HCT116 (cell line): ENCODE measurements around the gene CDK9. TPM values are rescaled to one million over a fixed set of nuclear protein-coding genes. Genes with fewer than 3 reads are reported as not detected.

Experiments
- POLR2AphosphoS5 ChIP-seq: IDR thresholded peaks from 2 replicates; pipeline ENCODE4 v1.6.1; 2011; ENCODE audit warnings: mild to moderate bottlenecking, low read depth, low read length, moderate library complexity
- SP1 ChIP-seq: IDR thresholded peaks from 2 replicates; pipeline ENCODE4 v1.6.1; 2012; ENCODE audit warnings: low read depth
- TCF7L2 ChIP-seq: IDR thresholded peaks from 2 replicates; pipeline ENCODE4 v1.7.0; 2011; ENCODE audit warnings: borderline replicate concordance, inconsistent platforms; ENCODE audit not compliant: insufficient read depth, insufficient read length; ENCODE audit errors: extremely low read depth
- ZFX ChIP-seq: fragments of 450-650 bp; IDR thresholded peaks from 2 replicates; pipeline ENCODE4 v1.6.1; 2017
- total RNA-seq: library from RNA; stranded (reverse); gene quantifications from one replicate; pipeline ENCODE4 v1.2.1, GENCODE V29; 2021; ENCODE audit not compliant: unreplicated experiment
- TF ChIP-seq, protein P1 (sequence below): IDR thresholded peaks from 2 replicates; pipeline ENCODE4 v1.6.1; 2011; ENCODE audit warnings: mild to moderate bottlenecking, low read length, moderate library complexity; ENCODE audit not compliant: insufficient replicate concordance; ENCODE audit errors: extremely low read depth
- TF ChIP-seq, protein P2 (sequence below): IDR thresholded peaks from 2 replicates; pipeline ENCODE4 v1.6.1; 2012; ENCODE audit warnings: low read depth
- TF ChIP-seq, protein P3 (sequence below): IDR thresholded peaks from 2 replicates; pipeline ENCODE4 v1.6.1; 2012

CDK9 gene
- total RNA-seq, 1 experiment from 2014 or later, result 102 TPM

DNA sequence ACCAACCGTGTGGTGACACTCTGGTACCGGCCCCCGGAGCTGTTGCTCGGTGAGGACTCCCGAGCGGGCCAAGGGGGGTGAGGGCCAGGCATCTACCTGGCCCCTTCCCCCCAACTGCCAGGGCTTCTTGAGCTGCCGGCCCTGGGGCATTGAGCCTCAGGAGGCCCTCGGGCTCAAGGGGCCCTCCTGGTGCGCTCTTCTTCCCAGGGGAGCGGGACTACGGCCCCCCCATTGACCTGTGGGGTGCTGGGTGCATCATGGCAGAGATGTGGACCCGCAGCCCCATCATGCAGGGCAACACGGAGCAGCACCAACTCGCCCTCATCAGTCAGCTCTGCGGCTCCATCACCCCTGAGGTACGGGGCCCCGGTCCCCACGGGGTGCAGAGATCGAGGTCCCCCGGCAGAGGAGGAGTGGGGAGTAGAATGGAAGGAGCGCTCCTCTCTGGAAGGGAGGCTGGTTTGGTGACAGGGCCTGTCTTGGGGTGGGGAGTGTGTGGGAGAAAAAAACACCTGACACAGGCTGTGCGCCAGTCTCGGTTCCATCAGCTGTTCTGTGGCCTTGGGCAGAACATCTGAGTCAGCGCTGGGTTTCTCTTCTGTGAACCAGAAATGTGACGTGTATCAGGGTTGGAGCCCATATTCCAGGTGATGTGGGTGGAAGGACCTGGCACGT is 2.6 kb downstream of the CDK9 start (continued):
- TF ChIP-seq, protein P1, sequence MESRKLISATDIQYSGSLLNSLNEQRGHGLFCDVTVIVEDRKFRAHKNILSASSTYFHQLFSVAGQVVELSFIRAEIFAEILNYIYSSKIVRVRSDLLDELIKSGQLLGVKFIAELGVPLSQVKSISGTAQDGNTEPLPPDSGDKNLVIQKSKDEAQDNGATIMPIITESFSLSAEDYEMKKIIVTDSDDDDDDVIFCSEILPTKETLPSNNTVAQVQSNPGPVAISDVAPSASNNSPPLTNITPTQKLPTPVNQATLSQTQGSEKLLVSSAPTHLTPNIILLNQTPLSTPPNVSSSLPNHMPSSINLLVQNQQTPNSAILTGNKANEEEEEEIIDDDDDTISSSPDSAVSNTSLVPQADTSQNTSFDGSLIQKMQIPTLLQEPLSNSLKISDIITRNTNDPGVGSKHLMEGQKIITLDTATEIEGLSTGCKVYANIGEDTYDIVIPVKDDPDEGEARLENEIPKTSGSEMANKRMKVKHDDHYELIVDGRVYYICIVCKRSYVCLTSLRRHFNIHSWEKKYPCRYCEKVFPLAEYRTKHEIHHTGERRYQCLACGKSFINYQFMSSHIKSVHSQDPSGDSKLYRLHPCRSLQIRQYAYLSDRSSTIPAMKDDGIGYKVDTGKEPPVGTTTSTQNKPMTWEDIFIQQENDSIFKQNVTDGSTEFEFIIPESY, result no peak
- TF ChIP-seq, protein P2, sequence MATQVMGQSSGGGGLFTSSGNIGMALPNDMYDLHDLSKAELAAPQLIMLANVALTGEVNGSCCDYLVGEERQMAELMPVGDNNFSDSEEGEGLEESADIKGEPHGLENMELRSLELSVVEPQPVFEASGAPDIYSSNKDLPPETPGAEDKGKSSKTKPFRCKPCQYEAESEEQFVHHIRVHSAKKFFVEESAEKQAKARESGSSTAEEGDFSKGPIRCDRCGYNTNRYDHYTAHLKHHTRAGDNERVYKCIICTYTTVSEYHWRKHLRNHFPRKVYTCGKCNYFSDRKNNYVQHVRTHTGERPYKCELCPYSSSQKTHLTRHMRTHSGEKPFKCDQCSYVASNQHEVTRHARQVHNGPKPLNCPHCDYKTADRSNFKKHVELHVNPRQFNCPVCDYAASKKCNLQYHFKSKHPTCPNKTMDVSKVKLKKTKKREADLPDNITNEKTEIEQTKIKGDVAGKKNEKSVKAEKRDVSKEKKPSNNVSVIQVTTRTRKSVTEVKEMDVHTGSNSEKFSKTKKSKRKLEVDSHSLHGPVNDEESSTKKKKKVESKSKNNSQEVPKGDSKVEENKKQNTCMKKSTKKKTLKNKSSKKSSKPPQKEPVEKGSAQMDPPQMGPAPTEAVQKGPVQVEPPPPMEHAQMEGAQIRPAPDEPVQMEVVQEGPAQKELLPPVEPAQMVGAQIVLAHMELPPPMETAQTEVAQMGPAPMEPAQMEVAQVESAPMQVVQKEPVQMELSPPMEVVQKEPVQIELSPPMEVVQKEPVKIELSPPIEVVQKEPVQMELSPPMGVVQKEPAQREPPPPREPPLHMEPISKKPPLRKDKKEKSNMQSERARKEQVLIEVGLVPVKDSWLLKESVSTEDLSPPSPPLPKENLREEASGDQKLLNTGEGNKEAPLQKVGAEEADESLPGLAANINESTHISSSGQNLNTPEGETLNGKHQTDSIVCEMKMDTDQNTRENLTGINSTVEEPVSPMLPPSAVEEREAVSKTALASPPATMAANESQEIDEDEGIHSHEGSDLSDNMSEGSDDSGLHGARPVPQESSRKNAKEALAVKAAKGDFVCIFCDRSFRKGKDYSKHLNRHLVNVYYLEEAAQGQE, result no peak
- TF ChIP-seq, protein P3, sequence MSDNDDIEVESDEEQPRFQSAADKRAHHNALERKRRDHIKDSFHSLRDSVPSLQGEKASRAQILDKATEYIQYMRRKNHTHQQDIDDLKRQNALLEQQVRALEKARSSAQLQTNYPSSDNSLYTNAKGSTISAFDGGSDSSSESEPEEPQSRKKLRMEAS, result no peak
- TF ChIP-seq POLR2AphosphoS5 (no peak), ZFX (no peak), SP1 (no peak), TCF7L2 (no peak)
